Nephron progenitor cell (in vitro differentiated cells): ENCODE data around the gene OR4K5.

Experiments used
- DNase-seq: peaks from one replicate; pipeline ENCODE4 v3.0.0; 2021
- H3K27ac Mint-ChIP-seq: 2 replicates; pipeline ENCODE4 v1.8.0; 2021; ENCODE audit warnings: mild to moderate bottlenecking, moderate library complexity, mixed read lengths
- H3K27me3 Mint-ChIP-seq: 2 replicates; pipeline ENCODE4 v1.8.0; 2021; ENCODE audit warnings: mild to moderate bottlenecking, low read depth, mixed read lengths; ENCODE audit not compliant: poor library complexity
- H3K36me3 Mint-ChIP-seq: 2 replicates; pipeline ENCODE4 v1.8.0; 2021; ENCODE audit warnings: low read depth, mixed read lengths
- H3K4me1 Mint-ChIP-seq: 2 replicates; pipeline ENCODE4 v1.8.0; 2021; ENCODE audit warnings: mixed read lengths
- H3K4me3 Mint-ChIP-seq: 2 replicates; pipeline ENCODE4 v1.8.0; 2021; ENCODE audit warnings: mild to moderate bottlenecking, moderate library complexity, mixed read lengths
- H3K9me3 Mint-ChIP-seq: 2 replicates; pipeline ENCODE4 v1.8.0; 2021; ENCODE audit warnings: mild to moderate bottlenecking, moderate library complexity, mixed read lengths
- TF ChIP-seq, protein P1 (sequence below): fragments of 200-600 bp; sonication (generic); IDR thresholded peaks from 2 replicates; pipeline ENCODE4 v1.5.0; 2021; ENCODE audit warnings: antibody characterized with exemption

Gene OR4K5

DNA sequence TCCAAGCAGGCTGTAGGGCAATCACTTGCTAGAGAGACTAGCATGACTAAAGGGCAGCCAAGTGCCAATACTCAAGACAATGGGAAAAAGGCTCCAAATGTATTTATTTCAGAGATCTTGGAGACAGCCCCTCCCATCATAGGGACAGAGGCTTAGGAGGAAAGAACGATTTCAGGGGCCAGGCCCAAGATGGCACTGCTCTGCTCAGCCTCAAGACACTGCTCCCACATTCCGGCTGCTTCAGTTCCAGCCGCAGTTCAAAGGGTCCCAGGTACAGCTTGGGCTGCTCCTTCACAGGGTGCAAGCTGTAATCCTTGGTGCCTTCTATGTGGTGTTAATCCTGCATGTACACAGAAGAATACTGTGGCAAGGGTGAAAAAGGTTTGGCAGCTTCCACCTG is 19.4 kb upstream of the OR4K5 start:
- H3K4me3 Mint-ChIP-seq = no peak overlapping the region
- TF ChIP-seq, protein P1, sequence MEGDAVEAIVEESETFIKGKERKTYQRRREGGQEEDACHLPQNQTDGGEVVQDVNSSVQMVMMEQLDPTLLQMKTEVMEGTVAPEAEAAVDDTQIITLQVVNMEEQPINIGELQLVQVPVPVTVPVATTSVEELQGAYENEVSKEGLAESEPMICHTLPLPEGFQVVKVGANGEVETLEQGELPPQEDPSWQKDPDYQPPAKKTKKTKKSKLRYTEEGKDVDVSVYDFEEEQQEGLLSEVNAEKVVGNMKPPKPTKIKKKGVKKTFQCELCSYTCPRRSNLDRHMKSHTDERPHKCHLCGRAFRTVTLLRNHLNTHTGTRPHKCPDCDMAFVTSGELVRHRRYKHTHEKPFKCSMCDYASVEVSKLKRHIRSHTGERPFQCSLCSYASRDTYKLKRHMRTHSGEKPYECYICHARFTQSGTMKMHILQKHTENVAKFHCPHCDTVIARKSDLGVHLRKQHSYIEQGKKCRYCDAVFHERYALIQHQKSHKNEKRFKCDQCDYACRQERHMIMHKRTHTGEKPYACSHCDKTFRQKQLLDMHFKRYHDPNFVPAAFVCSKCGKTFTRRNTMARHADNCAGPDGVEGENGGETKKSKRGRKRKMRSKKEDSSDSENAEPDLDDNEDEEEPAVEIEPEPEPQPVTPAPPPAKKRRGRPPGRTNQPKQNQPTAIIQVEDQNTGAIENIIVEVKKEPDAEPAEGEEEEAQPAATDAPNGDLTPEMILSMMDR = no peak
- H3K27ac Mint-ChIP-seq = no peak overlapping the region
- no peaks in the 10 kb centered on the region for H3K27me3 Mint-ChIP-seq
- no peaks in the 10 kb centered on the region for H3K4me1 Mint-ChIP-seq
- H3K9me3 Mint-ChIP-seq = peaks cover 74% of the 10 kb centered on the region
- H3K36me3 Mint-ChIP-seq = no peaks in the 10 kb centered on the region
- no peak for DNase-seq

DNA sequence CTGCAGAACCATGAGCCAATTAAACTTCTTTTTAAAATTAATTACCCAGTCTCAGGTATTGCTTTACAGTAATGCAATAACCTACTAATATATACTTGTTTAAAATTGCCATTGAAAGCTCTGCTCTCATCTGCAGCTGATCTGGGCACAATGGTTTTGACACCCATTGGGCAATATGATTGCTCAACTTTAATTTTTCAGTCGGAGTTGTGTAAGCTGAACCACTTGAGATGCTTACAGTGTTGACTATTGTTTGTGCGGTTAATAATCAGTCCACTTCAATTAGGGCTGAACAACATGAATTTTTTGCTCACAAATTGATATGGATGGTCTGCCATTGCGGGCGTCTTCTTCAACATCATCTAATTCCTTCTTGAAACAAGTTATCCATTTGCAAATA is 18.0 kb upstream of the OR4K5 start:
- H3K4me1 Mint-ChIP-seq = no peaks in the 10 kb centered on the region
- peaks cover 87% of the 10 kb centered on the region for H3K9me3 Mint-ChIP-seq
- DNase-seq = no peak

DNA sequence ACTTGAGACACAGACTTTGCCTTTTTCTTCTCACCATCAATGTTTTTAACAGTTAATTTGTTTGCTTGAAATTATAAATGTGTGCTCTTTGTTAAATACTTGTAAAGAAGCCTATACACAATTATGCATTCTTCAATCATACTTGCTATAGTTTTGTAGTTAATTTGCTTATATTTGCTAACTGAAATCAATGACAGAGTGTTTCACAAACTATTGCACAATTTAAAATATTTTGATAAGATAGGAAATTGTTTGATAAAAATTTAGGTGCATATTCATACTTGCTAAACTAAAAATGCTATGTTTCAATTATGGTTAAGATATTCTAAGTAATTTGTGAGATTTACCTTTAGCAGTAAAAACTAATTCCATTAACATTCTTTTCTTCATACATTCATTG is 13.7 kb upstream of the OR4K5 start:
- Mint-ChIP-seq H3K4me1 (no peaks in the 10 kb centered on the region), H3K9me3 (peaks cover 98% of the 10 kb centered on the region), H3K27ac (no peak overlapping the region), H3K27me3 (no peaks in the 10 kb centered on the region), H3K4me3 (no peak overlapping the region), H3K36me3 (no peaks in the 10 kb centered on the region)
- no peak for DNase-seq
- TF ChIP-seq, protein P1 = no peak

More for the DNA sequence above, 18.0 kb upstream of the OR4K5 start:
- TF ChIP-seq, protein P1 = no peak
- Mint-ChIP-seq H3K36me3 (no peaks in the 10 kb centered on the region), H3K4me3 (no peak overlapping the region), H3K27me3 (no peaks in the 10 kb centered on the region), H3K27ac (no peak overlapping the region)

DNA sequence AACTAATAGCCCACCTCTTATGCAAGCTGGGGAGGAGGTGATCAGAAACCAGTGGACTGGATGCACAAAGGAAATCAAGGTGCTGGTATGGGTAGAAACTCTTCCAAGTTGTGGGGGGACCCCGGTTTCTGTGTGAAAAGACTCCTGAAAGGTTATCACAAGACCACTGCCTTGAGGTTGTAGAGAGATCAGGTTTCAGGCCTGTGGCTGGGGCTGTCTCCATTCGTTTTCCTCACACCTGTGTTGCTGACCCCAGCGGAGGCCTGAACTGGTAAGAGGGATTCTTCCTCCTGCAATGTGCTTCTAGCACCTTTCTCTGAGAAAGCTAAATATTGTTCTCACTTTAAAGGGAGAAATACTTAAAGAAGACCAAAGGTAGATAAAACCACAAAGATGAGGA is 9.3 kb upstream of the OR4K5 start:
- Mint-ChIP-seq H3K4me3 (no peak overlapping the region), H3K27ac (no peak overlapping the region), H3K4me1 (no peaks in the 10 kb centered on the region), H3K9me3 (peaks cover 92% of the 10 kb centered on the region), H3K36me3 (no peaks in the 10 kb centered on the region), H3K27me3 (no peaks in the 10 kb centered on the region)
- no peak for DNase-seq
- TF ChIP-seq, protein P1 = no peak

DNA sequence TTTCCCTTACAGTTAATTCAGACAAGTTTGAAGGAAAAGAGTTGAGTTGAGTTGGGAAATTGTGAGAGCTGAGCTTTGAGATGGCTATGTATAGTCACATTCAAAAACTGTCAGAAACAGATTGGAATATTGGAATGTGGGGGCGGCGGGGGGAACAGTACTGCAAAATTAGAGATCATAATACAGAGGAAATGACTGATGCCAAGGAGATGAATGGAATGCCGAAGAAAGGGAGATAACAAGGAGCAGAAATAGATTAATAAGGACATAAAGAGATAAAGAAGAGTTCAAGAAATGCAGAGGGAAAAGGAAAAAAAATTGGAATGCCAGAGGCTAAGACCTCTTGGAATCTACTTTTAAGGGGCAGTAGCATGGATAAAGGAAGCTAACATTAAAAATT is 3.2 kb upstream of the OR4K5 start:
- H3K27ac Mint-ChIP-seq = no peak overlapping the region
- H3K9me3 Mint-ChIP-seq = peaks cover 32% of the 10 kb centered on the region
- TF ChIP-seq, protein P1 = no peak
- H3K4me1 Mint-ChIP-seq = no peaks in the 10 kb centered on the region
- H3K4me3 Mint-ChIP-seq = no peak overlapping the region
- H3K36me3 Mint-ChIP-seq = no peaks in the 10 kb centered on the region
- H3K27me3 Mint-ChIP-seq = no peaks in the 10 kb centered on the region
- DNase-seq = no peak

DNA sequence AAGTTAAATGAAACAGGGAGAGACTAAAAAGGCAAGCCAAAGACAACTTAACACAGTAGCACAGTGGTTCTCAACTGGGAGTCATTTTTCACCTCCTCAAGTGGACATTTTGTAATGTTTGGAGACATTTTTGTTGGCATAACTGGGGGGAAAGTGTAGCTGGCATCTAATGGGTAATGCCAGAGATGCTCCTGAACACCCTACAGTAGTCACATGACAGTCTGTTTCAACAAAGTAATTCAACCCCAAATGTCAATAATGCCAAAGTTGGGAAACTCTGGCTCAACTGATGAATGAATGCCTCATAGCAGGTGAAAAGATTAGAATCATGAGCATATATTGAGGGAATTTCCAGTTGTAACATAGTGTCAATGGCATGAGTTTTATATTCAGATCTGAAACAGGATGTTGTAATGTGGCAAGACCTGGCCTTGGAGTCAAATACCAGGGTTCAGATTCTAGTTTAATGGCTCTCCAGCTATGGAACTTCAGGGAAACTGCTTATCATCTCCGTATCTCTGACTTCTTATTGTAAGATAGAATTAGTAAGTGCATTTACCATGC is 2.4 kb upstream of the OR4K5 start:
- H3K36me3 Mint-ChIP-seq = no peaks in the 10 kb centered on the region

More for the DNA sequence above, 2.4 kb upstream of the OR4K5 start:
- TF ChIP-seq, protein P1 = no peak
- Mint-ChIP-seq H3K27ac (no peak overlapping the region), H3K9me3 (peaks cover 24% of the 10 kb centered on the region), H3K4me3 (no peak overlapping the region), H3K4me1 (no peaks in the 10 kb centered on the region), H3K27me3 (no peaks in the 10 kb centered on the region)
- no peak for DNase-seq
